Heart left ventricle (tissue), 16 donors: ENCODE measurements around the gene PTPRJ. TPM values are rescaled to one million over a fixed set of nuclear protein-coding genes. Genes with fewer than 3 reads are reported as not detected.
A peak's percentile ranks its signal among the peaks of the same experiment; 100 is the strongest.

ENCODE experiments used
- ATAC-seq, 4 donors: fragments of 200-7000 bp; cut with Tn5 transposase; one replicate each; pipeline ENCODE4 v1.9.1; 2020 to 2022; ENCODE audit warnings: moderate library complexity in 4 of 4, mild to moderate bottlenecking in 3 of 4, moderate number of reproducible peaks in 1 of 4
- DNase-seq, 5 donors: peaks; one replicate each; pipeline ENCODE4 v3.0.0-alpha.2; 2020
- H3K27ac ChIP-seq, 12 donors: fragments of 200-600 bp; sonication (generic) in 4 of 12; one replicate each; pipeline versions ENCODE4 v1.5.0 to v1.8.0; 2016 to 2022; ENCODE audit warnings: mild to moderate bottlenecking in 2 of 12
- H3K27me3 ChIP-seq, 9 donors: fragments of 200-600 bp; sonication (generic) in 2 of 9; one replicate each; pipeline versions ENCODE4 v1.5.1 to v1.8.0; 2016 to 2022; ENCODE audit warnings: mild to moderate bottlenecking in 3 of 9
- H3K36me3 ChIP-seq, 9 donors: fragments of 200-600 bp; sonication (generic) in 2 of 9; one replicate each; pipeline versions ENCODE4 v1.5.0 to v1.8.0; 2018 to 2022; ENCODE audit warnings: mild to moderate bottlenecking in 2 of 9
- H3K4me1 ChIP-seq, 12 donors: fragments of 200-600 bp; sonication (generic) in 4 of 12; one replicate each; pipeline versions ENCODE4 v1.5.0 to v1.8.0; 2016 to 2022; ENCODE audit warnings: mild to moderate bottlenecking in 3 of 12
- H3K4me3 ChIP-seq, 12 donors: fragments of 200-600 bp; sonication (generic) in 4 of 12; one replicate each; pipeline versions ENCODE4 v1.5.0 to v1.8.0; 2017 to 2022; ENCODE audit warnings: mild to moderate bottlenecking in 9 of 12, moderate library complexity in 4 of 12
- H3K9me3 ChIP-seq, 12 donors: fragments of 200-600 bp; sonication (generic) in 4 of 12; one replicate each; pipeline versions ENCODE4 v1.5.0 to v1.8.0; 2016 to 2022; ENCODE audit warnings: mild to moderate bottlenecking in 1 of 12
- POLR2A ChIP-seq, 2 donors: fragments of 450-650 bp; IDR thresholded peaks; one replicate each; pipeline ENCODE4 v1.6.1; 2017; ENCODE audit warnings: antibody characterized with exemption in 2 of 2, mild to moderate bottlenecking in 2 of 2, moderate library complexity in 2 of 2
- WGBS, 4 donors: extraction: QIAGEN DNeasy Blood & Tissue Kit in 2 of 4; methylation state at CpG; one replicate each; pipeline versions ENCODE4 v1.1.5 to v1.1.7; 2013 to 2018; 5-methylcytosine and 5-hydroxymethylcytosine counted together
- intact Hi-C, 10 donors: fragments of 100-400 bp; cut with DNase I; formaldehyde crosslinking; loops; one replicate each; pipeline versions ENCODE4 v1.11.1 to v1.14.2; 2022
- polyA plus RNA-seq, 2 donors: library from polyadenylated mRNA; stranded (reverse); fragments of 200-250 nt; gene quantifications; one replicate each; pipeline ENCODE4 v1.2.3, GENCODE V29; 2013
- total RNA-seq, 9 donors: library from RNA; depleted of rRNA in 2 of 9; stranded (reverse); fragments of >200 nt in 2 of 9; fragmentation: NEBNext Ultra II Directional in 3 of 9; extraction: Animal tissue kit (Norgen Biotek cat#: 25700) in 3 of 9; gene quantifications; one replicate each; pipeline versions ENCODE4 v1.1.0 to v1.2.4, GENCODE V29; 2016 to 2023
- TF ChIP-seq, protein P1 (sequence below), 12 donors: fragments of 200-600 bp; sonication (generic) in 4 of 12; IDR thresholded peaks; one replicate each; pipeline versions ENCODE4 v1.5.0 to v1.8.0; 2018 to 2022; ENCODE audit warnings: antibody characterized with exemption in 12 of 12, mild to moderate bottlenecking in 5 of 12
- donor health status: ischemic (EF 13 %, LVEDD 7.1; RV severe dilation, severe dysfunction).
- donor health status: healthy with polysubstance abuse.
- donor health status: DM: no; HTN: yes; CAD: no.
- donor health status: DM: no; HTN: no; CAD: no.
- donor health status: ischemic (EF 25% LVEDD 6.9; RV normal size, moderate dysfunction).
- donor health status: ischemic (EF 25% LVEDD 5.7; RV mildly dilated, moderate dysfunction).
- donor health status: healthy.
- donor health status: DM: yes; HTN: yes; CAD: no.
- donor health status: ischemic (EF 35%, LVEDD 5.7; RV mildly dilated, moderate dysfunction).
- donor health status: nonischemic (EF 11% LVEDD 7.7; RV severe dilation, severe dysfunction).
- donor health status: DM: yes; HTN: yes; CAD: no.
- donor health status: PGD.
- donor health status: ischemic (EF 29% LVEDD 5.4; RV normal size, mild dysfunction).
- donor health status: nonischemic (EF 23%, LVEDD 6.1; RV moderate dilation, normal function).

PTPRJ gene
- total and polyA plus RNA-seq, 11 donors, result 1.2 to 39.0 (median 6.3) TPM

DNA sequence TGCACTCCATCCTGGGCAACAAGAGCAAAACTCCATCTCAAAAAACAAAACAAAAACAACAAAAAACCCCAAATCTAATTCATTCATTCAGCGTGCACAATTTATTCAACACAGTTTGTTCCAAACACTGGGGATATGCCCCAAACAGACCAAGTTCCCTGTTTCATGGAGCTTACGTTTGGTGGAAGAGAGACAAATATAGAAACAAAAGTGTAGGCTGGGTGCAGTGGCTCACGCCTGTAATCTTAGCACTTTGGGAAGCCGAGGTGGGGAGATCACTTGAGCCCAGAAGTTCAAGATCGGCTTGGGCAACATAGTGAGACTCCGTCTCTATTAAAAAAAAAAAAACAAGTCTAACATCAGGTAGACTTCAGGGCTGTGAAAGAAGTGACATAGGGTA is 52.4 kb downstream of the PTPRJ start:
- H3K36me3 ChIP-seq, result no peaks in the 10 kb centered on the region
- no peak for ATAC-seq
- peak overlapping the region in 2 of 12 donors; percentile 9 to 87 for H3K27ac ChIP-seq
- no peaks in the 10 kb centered on the region for H3K9me3 ChIP-seq
- H3K4me1 ChIP-seq, result peaks cover 0 to 91% (median 20%) of the 10 kb centered on the region in 12 donors
- TF ChIP-seq, protein P1, sequence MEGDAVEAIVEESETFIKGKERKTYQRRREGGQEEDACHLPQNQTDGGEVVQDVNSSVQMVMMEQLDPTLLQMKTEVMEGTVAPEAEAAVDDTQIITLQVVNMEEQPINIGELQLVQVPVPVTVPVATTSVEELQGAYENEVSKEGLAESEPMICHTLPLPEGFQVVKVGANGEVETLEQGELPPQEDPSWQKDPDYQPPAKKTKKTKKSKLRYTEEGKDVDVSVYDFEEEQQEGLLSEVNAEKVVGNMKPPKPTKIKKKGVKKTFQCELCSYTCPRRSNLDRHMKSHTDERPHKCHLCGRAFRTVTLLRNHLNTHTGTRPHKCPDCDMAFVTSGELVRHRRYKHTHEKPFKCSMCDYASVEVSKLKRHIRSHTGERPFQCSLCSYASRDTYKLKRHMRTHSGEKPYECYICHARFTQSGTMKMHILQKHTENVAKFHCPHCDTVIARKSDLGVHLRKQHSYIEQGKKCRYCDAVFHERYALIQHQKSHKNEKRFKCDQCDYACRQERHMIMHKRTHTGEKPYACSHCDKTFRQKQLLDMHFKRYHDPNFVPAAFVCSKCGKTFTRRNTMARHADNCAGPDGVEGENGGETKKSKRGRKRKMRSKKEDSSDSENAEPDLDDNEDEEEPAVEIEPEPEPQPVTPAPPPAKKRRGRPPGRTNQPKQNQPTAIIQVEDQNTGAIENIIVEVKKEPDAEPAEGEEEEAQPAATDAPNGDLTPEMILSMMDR (IDR thresholded peaks at IDR 0.05), result no peak
- no peak for TF ChIP-seq POLR2A (IDR thresholded peaks at IDR 0.05)
- no peak overlapping the region for H3K4me3 ChIP-seq
- no peaks in the 10 kb centered on the region for H3K27me3 ChIP-seq
- no peak for DNase-seq
- intact Hi-C loops, result no loop called here
- 58 to 88% (median 84%) methylated on average over 6 of the region's 6 CpGs for WGBS, 4 donors

DNA sequence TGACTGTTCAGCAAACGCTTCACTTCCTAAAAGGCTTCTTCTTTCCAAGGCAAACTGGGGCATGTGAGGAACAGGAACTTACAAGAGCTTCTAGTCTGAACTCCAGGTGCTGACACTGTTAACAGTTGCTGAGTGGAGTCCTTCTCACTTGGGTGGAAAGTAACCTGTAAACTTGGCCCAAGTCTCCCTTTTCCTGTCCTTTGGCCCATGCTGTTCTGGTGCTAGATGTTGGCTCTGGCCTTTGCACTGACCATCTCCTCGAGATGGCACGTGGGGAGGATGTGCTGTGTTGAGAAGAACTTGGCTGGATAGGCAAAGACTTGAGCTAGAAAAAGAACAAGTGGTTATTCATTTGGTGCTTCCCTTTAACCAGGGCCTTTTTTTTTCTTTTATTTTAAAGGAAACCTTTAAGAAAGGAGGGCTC is 53.6 kb downstream of the PTPRJ start:
- Histone ChIP-seq H3K9me3 (no peaks in the 10 kb centered on the region), H3K4me3 (no peak overlapping the region), H3K36me3 (no peaks in the 10 kb centered on the region), H3K27me3 (no peaks in the 10 kb centered on the region), H3K27ac (peak overlapping the region in 2 of 12 donors; percentile 38 to 87), H3K4me1 (peaks cover 0 to 88% (median 20%) of the 10 kb centered on the region in 12 donors)
- intact Hi-C loops, result no loop called here
- ATAC-seq (peak in 2 of 4 donors; percentile 19 to 43), DNase-seq (no peak)
- no peak for TF ChIP-seq POLR2A (IDR thresholded peaks at IDR 0.05)
- TF ChIP-seq, protein P1 (IDR thresholded peaks at IDR 0.05), result no peak
- 72 to 79% (median 74%) methylated on average over 3 of the region's 3 CpGs for WGBS, 4 donors

- Histone ChIP-seq H3K4me1 (peaks cover 0 to 75% (median 20%) of the 10 kb centered on the region in 12 donors), H3K36me3 (no peaks in the 10 kb centered on the region), H3K4me3 (no peak overlapping the region), H3K27me3 (no peaks in the 10 kb centered on the region), H3K9me3 (no peaks in the 10 kb centered on the region), H3K27ac (peak overlapping the region in 8 of 12 donors; percentile 3 to 87 (median 27))
- intact Hi-C loops, result no loop called here
- 54 to 74% (median 65%) methylated on average over 14 of the region's 14 CpGs for WGBS, 4 donors
- no peak for TF ChIP-seq POLR2A (IDR thresholded peaks at IDR 0.05)
- TF ChIP-seq, protein P1 (IDR thresholded peaks at IDR 0.05), result no peak
- DNase-seq (peak in 3 of 5 donors; percentile 25 to 64 (median 64)), ATAC-seq (peak in 3 of 4 donors; percentile 49 to 75 (median 52))
Measured at GRCh38 chr11:48034926-48035871, 54.8 kb downstream of the PTPRJ start.

DNA sequence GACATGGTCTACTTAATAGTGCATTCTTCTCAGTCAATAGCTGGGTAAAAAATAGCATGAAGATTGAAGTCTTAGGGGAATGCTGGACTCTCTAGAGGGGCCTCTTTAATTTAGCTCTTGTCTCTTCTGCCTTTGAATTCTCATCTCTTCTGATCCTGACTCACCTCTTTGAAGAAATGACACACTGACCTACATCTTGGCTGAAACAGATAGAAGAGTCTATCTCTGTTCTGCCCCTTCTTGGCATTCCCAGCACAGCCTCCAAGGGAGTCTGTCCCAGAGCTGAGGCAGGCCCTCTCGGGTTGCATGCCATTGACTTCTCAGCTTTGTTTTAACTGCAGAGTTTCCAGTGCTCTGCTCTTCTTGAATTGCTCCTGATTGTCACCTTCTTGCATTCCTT is 55.7 kb downstream of the PTPRJ start:
- no peak for TF ChIP-seq POLR2A (IDR thresholded peaks at IDR 0.05)
- TF ChIP-seq, protein P1 (IDR thresholded peaks at IDR 0.05), result no peak
- ATAC-seq, result no peak
- intact Hi-C loops, result no loop called here
- WGBS, 4 donors, result 25 to 69% (median 40%) methylated on average over 1 of the region's 1 CpG
- Histone ChIP-seq H3K4me1 (peaks cover 0 to 71% (median 20%) of the 10 kb centered on the region in 12 donors), H3K27ac (peak overlapping the region in 2 of 12 donors; percentile 31 to 87), H3K36me3 (no peaks in the 10 kb centered on the region), H3K4me3 (no peak overlapping the region), H3K9me3 (no peaks in the 10 kb centered on the region), H3K27me3 (no peaks in the 10 kb centered on the region)
- no peak for DNase-seq
